DOHH2 (cell line): ENCODE results near the gene SPATA6L.

Experiments used
- H3F3A ChIP-seq: fragments of 200-600 bp; sonication (generic), shearing (Covaris generic); 2 replicates; pipeline ENCODE4 v1.6.0; 2016; ENCODE audit warnings: antibody characterized with exemption, mild to moderate bottlenecking; ENCODE audit not compliant: control insufficient read depth, insufficient read depth
- H3K27ac ChIP-seq: fragments of 200-600 bp; sonication (generic); 2 replicates; pipeline ENCODE4 v1.5.1; 2014; ENCODE audit warnings: low read depth, mild to moderate bottlenecking, low read length, moderate library complexity
- H3K27me3 ChIP-seq: fragments of 200-600 bp; sonication (generic); 2 replicates; pipeline ENCODE4 v1.6.1; 2014; ENCODE audit warnings: mild to moderate bottlenecking, low read length, mixed read lengths; ENCODE audit not compliant: control insufficient read depth
- H3K36me3 ChIP-seq: fragments of 200-600 bp; sonication (generic); 2 replicates; pipeline ENCODE4 v1.6.1; 2014; ENCODE audit warnings: mild to moderate bottlenecking, low read length, moderate library complexity, mixed read lengths; ENCODE audit not compliant: control insufficient read depth
- H3K4me1 ChIP-seq: fragments of 200-600 bp; sonication (generic); 2 replicates; pipeline ENCODE4 v1.6.1; 2014; ENCODE audit warnings: mild to moderate bottlenecking, low read length, mixed read lengths; ENCODE audit not compliant: control insufficient read depth
- H3K4me2 ChIP-seq: fragments of 200-600 bp; sonication (generic); 2 replicates; pipeline ENCODE4 v1.6.0; 2014; ENCODE audit warnings: mild to moderate bottlenecking, low read length, moderate library complexity
- H3K4me3 ChIP-seq: fragments of 200-600 bp; sonication (generic); 2 replicates; pipeline ENCODE4 v1.5.1; 2014; ENCODE audit warnings: mild to moderate bottlenecking, low read length, mixed read lengths
- H3K79me2 ChIP-seq: fragments of 200-600 bp; sonication (generic); 2 replicates; pipeline ENCODE4 v1.6.1; 2014; ENCODE audit warnings: mild to moderate bottlenecking, low read length, mixed read lengths; ENCODE audit not compliant: control insufficient read depth
- H3K9me2 ChIP-seq: fragments of 200-600 bp; sonication (generic); replicated peaks from 2 replicates; pipeline ENCODE4 v1.6.1; 2014; ENCODE audit warnings: mild to moderate bottlenecking, low read length, mixed read lengths; ENCODE audit not compliant: control insufficient read depth
- H3K9me3 ChIP-seq: fragments of 200-600 bp; sonication (generic); 2 replicates; pipeline ENCODE4 v1.6.1; 2014; ENCODE audit warnings: antibody characterized with exemption, low read length, mixed read lengths; ENCODE audit not compliant: control insufficient read depth, insufficient read depth
- H4K20me1 ChIP-seq: fragments of 200-600 bp; sonication (generic); 2 replicates; pipeline ENCODE4 v1.6.0; 2014; ENCODE audit warnings: low read depth, mild to moderate bottlenecking, antibody characterized with exemption, low read length, moderate library complexity; ENCODE audit not compliant: control insufficient read depth, insufficient read depth
- CTCF ChIP-seq: fragments of 200-600 bp; sonication (generic); IDR thresholded peaks from one replicate; pipeline ENCODE4 v1.5.1; 2014; ENCODE audit warnings: antibody characterized with exemption, mild to moderate bottlenecking, low read depth, low read length; ENCODE audit not compliant: poor library complexity, severe bottlenecking
- EZH2phosphoT487 ChIP-seq: fragments of 200-600 bp; sonication (generic); IDR thresholded peaks from 2 replicates; pipeline ENCODE4 v1.6.1; 2017; ENCODE audit warnings: borderline replicate concordance, mild to moderate bottlenecking, antibody characterized with exemption, low read length, moderate library complexity, mixed read lengths

Gene SPATA6L

GRCh38 chr9:4581035-4581760 is 85.1 kb downstream of the SPATA6L start:
- Histone ChIP-seq H3K27me3 (no peaks in the 10 kb centered on the region), H3K36me3 (no peaks in the 10 kb centered on the region)

GRCh38 chr9:4579001-4579400 is 87.3 kb downstream of the SPATA6L start:
- Histone ChIP-seq H3K9me3 (no peaks in the 10 kb centered on the region), H3F3A (no peaks in the 10 kb centered on the region), H3K79me2 (no peaks in the 10 kb centered on the region), H3K36me3 (no peaks in the 10 kb centered on the region), H3K9me2 (no peaks in the 10 kb centered on the region), H3K27ac (no peak overlapping the region), H3K4me3 (no peak overlapping the region), H3K4me2 (no peak overlapping the region), H3K27me3 (no peaks in the 10 kb centered on the region), H3K4me1 (no peaks in the 10 kb centered on the region), H4K20me1 (no peaks in the 10 kb centered on the region)
- TF ChIP-seq CTCF, result no peak
- no peak for TF ChIP-seq EZH2phosphoT487

More at GRCh38 chr9:4581035-4581760, 85.1 kb downstream of the SPATA6L start:
- no peaks in the 10 kb centered on the region for H3K79me2 ChIP-seq
- no peak overlapping the region for H3K4me2 ChIP-seq
- no peak overlapping the region for H3K27ac ChIP-seq
- H3F3A ChIP-seq, result no peaks in the 10 kb centered on the region
- H3K9me2 ChIP-seq, result no peaks in the 10 kb centered on the region
- no peak for TF ChIP-seq EZH2phosphoT487
- no peak for TF ChIP-seq CTCF
- H3K4me1 ChIP-seq, result no peaks in the 10 kb centered on the region
- H3K4me3 ChIP-seq, result no peak overlapping the region
- no peaks in the 10 kb centered on the region for H3K9me3 ChIP-seq
- H4K20me1 ChIP-seq, result no peaks in the 10 kb centered on the region

- Histone ChIP-seq H3K4me2 (no peak overlapping the region), H3K9me3 (no peaks in the 10 kb centered on the region)
These were observed 89.8 kb downstream of the SPATA6L start for GRCh38 chr9:4576448-4576847.

More at GRCh38 chr9:4576448-4576847, 89.8 kb downstream of the SPATA6L start:
- Histone ChIP-seq H4K20me1 (no peaks in the 10 kb centered on the region), H3K36me3 (no peaks in the 10 kb centered on the region), H3K27ac (no peak overlapping the region), H3K27me3 (no peaks in the 10 kb centered on the region), H3K9me2 (no peaks in the 10 kb centered on the region), H3F3A (no peaks in the 10 kb centered on the region), H3K79me2 (no peaks in the 10 kb centered on the region), H3K4me3 (no peak overlapping the region), H3K4me1 (peaks cover 11% of the 10 kb centered on the region)
- TF ChIP-seq EZH2phosphoT487, result no peak
- no peak for TF ChIP-seq CTCF
